IMR-90 (cell line): ENCODE measurements around the gene ZNF622.

Source experiments
- BHLHE40 ChIP-seq: fragments of 150-350 bp; IDR thresholded peaks from 2 replicates; pipeline ENCODE4 v1.6.1; 2016; ENCODE audit warnings: mild to moderate bottlenecking, low read depth, low read length
- CEBPB ChIP-seq: IDR thresholded peaks from 2 replicates; pipeline ENCODE4 v1.6.1; 2012; ENCODE audit warnings: low read depth, low read length, improper control_type of control experiment
- TF ChIP-seq, protein P1 (sequence below): conservative IDR thresholded peaks from 2 replicates; pipeline ENCODE4 v1.5.1; 2012; ENCODE audit warnings: mild to moderate bottlenecking, low read depth, low read length, improper control_type of control experiment
- TF ChIP-seq, protein P2 (sequence below): fragments of 150-350 bp; IDR thresholded peaks from 2 replicates; pipeline ENCODE4 v1.6.1; 2016; ENCODE audit warnings: low read depth, mild to moderate bottlenecking, low read length, moderate library complexity, borderline replicate concordance

DNA sequence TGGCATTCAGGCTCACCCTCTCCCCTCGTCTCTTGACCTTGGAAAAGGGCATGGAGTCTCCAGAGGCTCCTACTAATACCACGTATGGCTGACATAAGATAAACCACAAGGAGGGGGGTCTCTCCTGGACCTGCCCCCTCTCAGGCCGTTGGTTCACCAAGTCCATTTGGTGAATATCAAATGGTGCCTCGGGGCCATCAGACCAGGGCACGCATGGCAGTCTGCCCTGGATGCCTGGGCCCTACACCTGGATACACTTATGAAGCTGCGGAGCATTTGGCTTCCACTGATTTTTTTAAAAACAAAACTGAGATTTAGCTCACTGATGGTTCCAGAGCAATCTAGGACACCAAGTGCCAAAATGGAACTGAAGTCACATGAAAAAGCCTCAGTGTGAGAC, 40.3 kb upstream of the ZNF622 start:
- TF ChIP-seq CEBPB, result no peak
- TF ChIP-seq, protein P1, sequence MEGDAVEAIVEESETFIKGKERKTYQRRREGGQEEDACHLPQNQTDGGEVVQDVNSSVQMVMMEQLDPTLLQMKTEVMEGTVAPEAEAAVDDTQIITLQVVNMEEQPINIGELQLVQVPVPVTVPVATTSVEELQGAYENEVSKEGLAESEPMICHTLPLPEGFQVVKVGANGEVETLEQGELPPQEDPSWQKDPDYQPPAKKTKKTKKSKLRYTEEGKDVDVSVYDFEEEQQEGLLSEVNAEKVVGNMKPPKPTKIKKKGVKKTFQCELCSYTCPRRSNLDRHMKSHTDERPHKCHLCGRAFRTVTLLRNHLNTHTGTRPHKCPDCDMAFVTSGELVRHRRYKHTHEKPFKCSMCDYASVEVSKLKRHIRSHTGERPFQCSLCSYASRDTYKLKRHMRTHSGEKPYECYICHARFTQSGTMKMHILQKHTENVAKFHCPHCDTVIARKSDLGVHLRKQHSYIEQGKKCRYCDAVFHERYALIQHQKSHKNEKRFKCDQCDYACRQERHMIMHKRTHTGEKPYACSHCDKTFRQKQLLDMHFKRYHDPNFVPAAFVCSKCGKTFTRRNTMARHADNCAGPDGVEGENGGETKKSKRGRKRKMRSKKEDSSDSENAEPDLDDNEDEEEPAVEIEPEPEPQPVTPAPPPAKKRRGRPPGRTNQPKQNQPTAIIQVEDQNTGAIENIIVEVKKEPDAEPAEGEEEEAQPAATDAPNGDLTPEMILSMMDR, result no peak
- TF ChIP-seq, protein P2, sequence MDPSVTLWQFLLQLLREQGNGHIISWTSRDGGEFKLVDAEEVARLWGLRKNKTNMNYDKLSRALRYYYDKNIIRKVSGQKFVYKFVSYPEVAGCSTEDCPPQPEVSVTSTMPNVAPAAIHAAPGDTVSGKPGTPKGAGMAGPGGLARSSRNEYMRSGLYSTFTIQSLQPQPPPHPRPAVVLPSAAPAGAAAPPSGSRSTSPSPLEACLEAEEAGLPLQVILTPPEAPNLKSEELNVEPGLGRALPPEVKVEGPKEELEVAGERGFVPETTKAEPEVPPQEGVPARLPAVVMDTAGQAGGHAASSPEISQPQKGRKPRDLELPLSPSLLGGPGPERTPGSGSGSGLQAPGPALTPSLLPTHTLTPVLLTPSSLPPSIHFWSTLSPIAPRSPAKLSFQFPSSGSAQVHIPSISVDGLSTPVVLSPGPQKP, result no peak
- TF ChIP-seq BHLHE40, result no peak
